Measurements from ENCODE around the gene NUDT8. TPM values are rescaled to one million over a fixed set of nuclear protein-coding genes. Genes with fewer than 3 reads are reported as not detected.

NUDT8 gene
- total and polyA plus RNA-seq, 7 donors = 3.6 to 63.1 (median 10.9) TPM

DNA sequence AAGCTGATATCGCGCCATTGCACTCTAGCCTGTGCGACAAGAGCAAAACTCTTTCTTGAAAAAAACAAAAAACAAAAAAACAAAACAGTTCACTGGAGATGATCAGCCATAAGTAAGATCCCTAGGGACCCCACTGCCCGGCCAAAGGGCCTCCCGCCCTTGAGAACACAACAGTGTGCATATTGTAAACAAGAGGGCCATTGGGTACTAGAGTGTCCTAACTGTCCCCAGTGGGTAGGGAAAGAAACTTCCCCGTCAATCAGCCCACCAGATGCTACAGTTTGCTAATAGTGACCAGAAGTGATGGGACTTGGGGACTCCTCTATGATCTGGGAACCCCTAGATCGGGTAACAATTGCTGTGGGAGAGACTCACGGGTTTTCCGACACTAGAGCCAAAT is 24.5 kb upstream of the NUDT8 start:
- Histone ChIP-seq H3K36me3 (no peaks in the 10 kb centered on the region), H3K27ac (no peak overlapping the region), H3K4me3 (no peak overlapping the region), H3K27me3 (peaks cover 0 to 12% (median 0%) of the 10 kb centered on the region in 3 donors), H3K9me3 (no peaks in the 10 kb centered on the region), H3K4me1 (no peaks in the 10 kb centered on the region)
- no peak for DNase-seq
- WGBS, 2 donors = 54 to 78% methylated on average over 9 of the region's 9 CpGs
- intact Hi-C loops (cut with DNase I) = loop anchor here (10.0 kb wide), 1 partner anchor 51 kb away; no protein-coding TSS in a partner anchor
- TF ChIP-seq, protein P1, sequence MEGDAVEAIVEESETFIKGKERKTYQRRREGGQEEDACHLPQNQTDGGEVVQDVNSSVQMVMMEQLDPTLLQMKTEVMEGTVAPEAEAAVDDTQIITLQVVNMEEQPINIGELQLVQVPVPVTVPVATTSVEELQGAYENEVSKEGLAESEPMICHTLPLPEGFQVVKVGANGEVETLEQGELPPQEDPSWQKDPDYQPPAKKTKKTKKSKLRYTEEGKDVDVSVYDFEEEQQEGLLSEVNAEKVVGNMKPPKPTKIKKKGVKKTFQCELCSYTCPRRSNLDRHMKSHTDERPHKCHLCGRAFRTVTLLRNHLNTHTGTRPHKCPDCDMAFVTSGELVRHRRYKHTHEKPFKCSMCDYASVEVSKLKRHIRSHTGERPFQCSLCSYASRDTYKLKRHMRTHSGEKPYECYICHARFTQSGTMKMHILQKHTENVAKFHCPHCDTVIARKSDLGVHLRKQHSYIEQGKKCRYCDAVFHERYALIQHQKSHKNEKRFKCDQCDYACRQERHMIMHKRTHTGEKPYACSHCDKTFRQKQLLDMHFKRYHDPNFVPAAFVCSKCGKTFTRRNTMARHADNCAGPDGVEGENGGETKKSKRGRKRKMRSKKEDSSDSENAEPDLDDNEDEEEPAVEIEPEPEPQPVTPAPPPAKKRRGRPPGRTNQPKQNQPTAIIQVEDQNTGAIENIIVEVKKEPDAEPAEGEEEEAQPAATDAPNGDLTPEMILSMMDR (IDR thresholded peaks at IDR 0.05) = no peak
- TF ChIP-seq EP300 (IDR thresholded peaks at IDR 0.05) (no peak), POLR2AphosphoS5 (IDR thresholded peaks at IDR 0.05) (no peak), POLR2A (IDR thresholded peaks at IDR 0.05) (no peak)

DNA sequence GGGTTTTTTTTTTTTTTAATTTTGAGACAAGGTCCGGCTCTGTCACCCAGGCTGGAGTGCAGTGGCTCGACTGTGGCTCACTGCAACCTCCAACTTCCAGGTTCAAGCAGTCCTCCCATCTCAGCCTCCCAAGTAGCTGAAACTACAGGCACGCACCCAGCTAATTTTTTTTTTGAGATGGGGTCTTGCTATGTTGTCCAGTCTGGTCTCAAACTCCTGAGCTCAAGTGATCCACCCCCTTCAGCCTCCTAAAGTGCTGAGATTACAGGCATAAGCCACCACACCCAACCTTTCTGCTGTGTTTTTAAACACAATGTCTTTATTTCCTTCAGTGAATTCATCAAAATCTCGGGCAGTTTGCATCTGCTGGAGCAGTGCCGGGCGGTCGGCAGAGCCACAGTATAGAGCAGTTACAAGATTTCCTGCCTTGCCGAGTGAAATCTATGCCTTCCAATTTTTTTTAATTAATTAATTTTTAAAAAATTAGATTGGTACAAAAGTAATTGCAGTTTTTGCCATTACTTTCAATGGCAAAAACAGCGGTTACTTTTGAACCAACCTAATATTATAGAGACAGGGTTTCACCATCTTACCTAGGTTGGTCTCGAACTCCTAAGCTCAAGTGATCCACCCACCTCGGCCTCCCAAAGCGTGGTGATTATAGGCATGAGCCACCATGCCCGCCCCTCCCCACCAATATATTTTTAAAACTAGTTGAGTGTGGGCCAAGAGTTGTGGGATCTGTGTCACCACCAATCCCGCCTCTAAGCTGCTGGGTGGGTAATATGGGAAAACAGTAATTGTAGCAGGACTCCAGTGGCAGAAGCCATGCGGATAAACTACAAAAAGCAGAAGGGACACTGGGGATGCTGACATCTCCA is 23.5 kb upstream of the NUDT8 start:
- intact Hi-C loops (cut with DNase I) = loop anchor here (10.0 kb wide), 1 partner anchor 52 kb away; no protein-coding TSS in a partner anchor
- no peak for DNase-seq
- Histone ChIP-seq H3K27me3 (peaks cover 0 to 18% (median 0%) of the 10 kb centered on the region in 3 donors), H3K4me3 (no peak overlapping the region), H3K36me3 (no peaks in the 10 kb centered on the region), H3K9me3 (no peaks in the 10 kb centered on the region), H3K27ac (no peak overlapping the region), H3K4me1 (no peaks in the 10 kb centered on the region)
- 76 to 83% methylated on average over 15 of the region's 15 CpGs for WGBS, 2 donors
- TF ChIP-seq, protein P1 (IDR thresholded peaks at IDR 0.05) = no peak
- TF ChIP-seq POLR2AphosphoS5 (IDR thresholded peaks at IDR 0.05) (no peak), EP300 (IDR thresholded peaks at IDR 0.05) (no peak), POLR2A (IDR thresholded peaks at IDR 0.05) (no peak)

DNA sequence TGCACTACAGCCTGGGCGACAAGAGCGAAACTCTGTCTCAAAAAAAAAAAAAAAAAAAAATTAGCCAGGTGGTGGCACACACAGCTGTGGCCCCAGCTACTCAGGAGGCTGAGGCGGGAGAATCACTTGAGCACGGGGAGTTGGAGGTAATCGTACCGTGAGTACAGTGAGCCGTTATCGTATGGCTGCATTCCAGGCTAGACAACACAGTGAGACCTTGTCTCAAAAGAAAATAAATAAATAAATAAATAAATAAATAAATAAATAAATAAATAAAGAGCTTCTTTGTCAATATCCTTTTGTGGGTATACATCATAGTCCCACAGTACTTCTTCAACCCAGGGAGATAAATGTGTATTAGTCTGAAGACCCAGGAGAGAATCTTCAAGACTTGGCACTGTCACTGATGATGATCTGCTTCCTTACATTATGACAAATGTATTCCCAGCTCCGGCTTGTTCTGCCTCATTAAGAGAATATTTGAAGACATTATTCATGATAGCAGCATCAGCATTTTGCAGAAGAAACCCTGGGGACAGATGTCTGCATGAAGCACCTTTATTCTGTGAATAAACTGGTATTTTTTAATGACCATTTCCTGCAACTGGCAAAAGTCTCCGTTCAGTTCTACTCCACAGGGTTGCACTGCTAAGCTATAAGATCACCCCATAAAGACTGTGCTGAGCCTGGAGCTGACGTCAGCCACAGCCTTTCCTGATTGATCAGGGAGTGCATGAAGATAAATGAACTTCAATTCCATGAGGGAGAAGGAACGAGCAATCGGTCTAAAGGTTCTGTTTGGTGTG is 22.4 kb upstream of the NUDT8 start:
- H3K27me3 ChIP-seq = peaks cover 0 to 20% (median 0%) of the 10 kb centered on the region in 3 donors
- H3K4me3 ChIP-seq = no peak overlapping the region
- H3K9me3 ChIP-seq = no peaks in the 10 kb centered on the region
- no peaks in the 10 kb centered on the region for H3K4me1 ChIP-seq
- H3K27ac ChIP-seq = no peak overlapping the region
- no peaks in the 10 kb centered on the region for H3K36me3 ChIP-seq
- no peak for DNase-seq
- TF ChIP-seq, protein P1 (IDR thresholded peaks at IDR 0.05) = no peak
- TF ChIP-seq POLR2AphosphoS5 (IDR thresholded peaks at IDR 0.05) (no peak), EP300 (IDR thresholded peaks at IDR 0.05) (no peak), POLR2A (IDR thresholded peaks at IDR 0.05) (no peak)
- WGBS, 2 donors = 24 to 53% methylated on average over 13 of the region's 13 CpGs
- intact Hi-C loops (cut with DNase I) = loop anchor here (10.0 kb wide), 1 partner anchor 53 kb away; no protein-coding TSS in a partner anchor

DNA sequence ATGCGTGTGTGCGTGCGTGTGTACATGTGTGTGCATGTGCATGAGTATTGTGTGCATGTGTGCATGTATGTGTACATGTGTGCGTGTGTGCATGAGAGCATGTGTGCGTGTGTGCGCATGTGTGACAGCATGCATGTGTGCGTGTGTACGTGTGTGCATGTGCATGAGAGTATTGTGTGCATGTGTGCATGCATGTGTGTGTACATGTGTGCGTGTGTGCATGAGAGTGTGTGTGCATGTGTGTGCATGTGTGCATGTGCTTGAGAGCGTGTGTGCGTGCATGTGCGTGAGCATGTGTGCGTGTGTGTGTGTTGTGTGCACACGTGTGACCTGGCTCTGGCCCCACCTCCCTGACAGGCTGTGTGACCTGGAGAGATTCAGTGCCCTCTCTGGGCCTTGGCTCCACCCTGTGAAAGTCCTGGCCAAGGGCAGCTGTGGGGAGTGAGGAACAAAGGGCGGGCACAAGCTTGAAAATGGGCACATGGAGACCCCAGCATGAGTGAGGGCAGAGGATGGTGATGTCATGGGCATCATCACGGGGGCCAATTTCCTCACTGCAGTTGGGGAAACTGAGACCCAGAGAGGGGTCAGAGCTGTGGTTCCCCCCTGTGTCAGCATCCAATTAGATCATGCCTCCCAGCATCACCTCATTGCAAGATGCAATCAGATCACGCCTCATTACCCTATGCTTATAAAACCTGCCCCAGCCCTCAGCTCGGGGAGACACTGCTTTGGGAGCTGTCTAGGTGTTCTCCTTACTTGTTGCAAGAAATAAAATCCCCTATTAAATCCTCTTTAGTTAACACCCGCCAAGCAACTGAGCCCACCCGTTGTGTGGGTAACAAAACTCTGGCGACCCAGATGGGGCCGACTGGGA is 20.1 kb upstream of the NUDT8 start:
- Histone ChIP-seq H3K36me3 (no peaks in the 10 kb centered on the region), H3K4me3 (peak overlapping the region in 3 of 4 donors; percentile 33 to 39 (median 37)), H3K27ac (no peak overlapping the region), H3K27me3 (peaks cover 0 to 25% (median 0%) of the 10 kb centered on the region in 3 donors), H3K9me3 (no peaks in the 10 kb centered on the region), H3K4me1 (no peaks in the 10 kb centered on the region)
- DNase-seq = peak; percentile 56
- WGBS, 2 donors = 71 to 78% methylated on average over 22 of the region's 22 CpGs
- intact Hi-C loops (cut with DNase I) = loop anchor here (10.0 kb wide), 1 partner anchor 55 kb away; no protein-coding TSS in a partner anchor
- TF ChIP-seq EP300 (IDR thresholded peaks at IDR 0.05) (no peak), POLR2A (IDR thresholded peaks at IDR 0.05) (no peak), POLR2AphosphoS5 (IDR thresholded peaks at IDR 0.05) (no peak)
- TF ChIP-seq, protein P1 (IDR thresholded peaks at IDR 0.05) = no peak
